SU-DHL-6 (cell line): Measurements from ENCODE around the gene AMMECR1.

Experiments used
- H2AFZ ChIP-seq: fragments of 200-600 bp; sonication (generic); 2 replicates; pipeline ENCODE4 v1.6.1; 2014; ENCODE audit warnings: low read depth, mild to moderate bottlenecking, moderate library complexity, mixed read lengths, antibody characterized with exemption, low read length; ENCODE audit not compliant: severe bottlenecking
- H3F3A ChIP-seq: fragments of 200-600 bp; shearing (Covaris generic); 2 replicates; pipeline ENCODE4 v1.6.0; 2016; ENCODE audit warnings: antibody characterized with exemption, mild to moderate bottlenecking; ENCODE audit not compliant: insufficient read depth
- H3K27ac ChIP-seq: fragments of 200-600 bp; sonication (generic); 2 replicates; pipeline ENCODE4 v1.5.1; 2016; ENCODE audit warnings: low read depth, mild to moderate bottlenecking, low read length, moderate library complexity, mixed read lengths
- H3K27me3 ChIP-seq: fragments of 200-600 bp; sonication (generic), shearing (Covaris generic); 2 replicates; pipeline ENCODE4 v1.6.0; 2014; ENCODE audit warnings: mild to moderate bottlenecking, low read length
- H3K36me3 ChIP-seq: fragments of 200-600 bp; sonication (generic); 2 replicates; pipeline ENCODE4 v1.6.1; 2014; ENCODE audit warnings: mild to moderate bottlenecking, low read length, mixed read lengths
- H3K4me2 ChIP-seq: fragments of 300-600, 200-600 bp; shearing (Covaris generic), sonication (generic); 2 replicates; pipeline ENCODE4 v1.6.0; 2014; ENCODE audit warnings: low read length, low read depth, mild to moderate bottlenecking; ENCODE audit not compliant: poor library complexity, severe bottlenecking
- H3K4me3 ChIP-seq: fragments of 200-600 bp; sonication (generic); 2 replicates; pipeline ENCODE4 v1.5.1; 2014; ENCODE audit warnings: antibody characterized with exemption, low read length, mild to moderate bottlenecking, mixed read lengths; ENCODE audit not compliant: insufficient read depth, poor library complexity, severe bottlenecking
- H3K79me2 ChIP-seq: fragments of 200-600 bp; sonication (generic); 2 replicates; pipeline ENCODE4 v1.6.1; 2014; ENCODE audit warnings: mild to moderate bottlenecking, low read length, moderate library complexity; ENCODE audit not compliant: insufficient read depth
- H3K9ac ChIP-seq: fragments of 200-600 bp; sonication (generic); 2 replicates; pipeline ENCODE4 v1.7.0; 2014; ENCODE audit warnings: mild to moderate bottlenecking, low read length
- H3K9me2 ChIP-seq: fragments of 200-600 bp; sonication (generic); replicated peaks from 2 replicates; pipeline ENCODE4 v1.6.1; 2014; ENCODE audit warnings: low read length; ENCODE audit not compliant: insufficient read depth
- H3K9me3 ChIP-seq: fragments of 200-600 bp; sonication (generic); 2 replicates; pipeline ENCODE4 v1.6.1; 2014; ENCODE audit warnings: low read length, mixed read lengths; ENCODE audit not compliant: insufficient read depth
- H4K20me1 ChIP-seq: fragments of 200-600 bp; sonication (generic); 2 replicates; pipeline ENCODE4 v1.6.1; 2014; ENCODE audit warnings: low read depth, mild to moderate bottlenecking, antibody characterized with exemption, low read length, moderate library complexity, mixed read lengths
- CTCF ChIP-seq: fragments of 200-600 bp; sonication (generic); IDR thresholded peaks from one replicate; pipeline ENCODE4 v1.5.1; 2017; ENCODE audit warnings: antibody characterized with exemption, mild to moderate bottlenecking, low read length, moderate library complexity; ENCODE audit not compliant: insufficient read depth, poor library complexity, severe bottlenecking
- EZH2phosphoT487 ChIP-seq: fragments of 200-600 bp; sonication (generic), shearing (Covaris generic); conservative IDR thresholded peaks from 2 replicates; pipeline ENCODE4 v1.6.1; 2018; ENCODE audit warnings: mild to moderate bottlenecking, antibody characterized with exemption, low read length, moderate library complexity, mixed read lengths

Gene AMMECR1

GRCh38 chrX:110251526-110251925 is 66.4 kb downstream of the AMMECR1 start:
- Histone ChIP-seq H3K27me3 (no peaks in the 10 kb centered on the region), H3K9ac (no peak overlapping the region), H3F3A (no peaks in the 10 kb centered on the region), H3K4me2 (no peak overlapping the region), H3K79me2 (no peaks in the 10 kb centered on the region), H2AFZ (no peak overlapping the region), H3K27ac (no peak overlapping the region), H3K9me2 (no peaks in the 10 kb centered on the region), H4K20me1 (no peaks in the 10 kb centered on the region), H3K9me3 (no peaks in the 10 kb centered on the region), H3K4me3 (no peak overlapping the region), H3K36me3 (no peaks in the 10 kb centered on the region)
- no peak for TF ChIP-seq CTCF
- TF ChIP-seq EZH2phosphoT487: no peak

GRCh38 chrX:110250847-110251246 is 67.0 kb downstream of the AMMECR1 start:
- H3K9ac ChIP-seq: no peak overlapping the region
- no peak overlapping the region for H2AFZ ChIP-seq
- no peaks in the 10 kb centered on the region for H3K9me2 ChIP-seq
- TF ChIP-seq CTCF (no peak), EZH2phosphoT487 (no peak)
- H4K20me1 ChIP-seq: no peaks in the 10 kb centered on the region
- no peaks in the 10 kb centered on the region for H3K9me3 ChIP-seq
- no peak overlapping the region for H3K4me2 ChIP-seq
- H3K4me3 ChIP-seq: no peak overlapping the region
- H3F3A ChIP-seq: no peaks in the 10 kb centered on the region
- H3K27ac ChIP-seq: no peak overlapping the region
- no peaks in the 10 kb centered on the region for H3K27me3 ChIP-seq
- H3K79me2 ChIP-seq: no peaks in the 10 kb centered on the region
- H3K36me3 ChIP-seq: no peaks in the 10 kb centered on the region

GRCh38 chrX:110248578-110248977 is 69.3 kb downstream of the AMMECR1 start:
- H2AFZ ChIP-seq: no peak overlapping the region
- no peaks in the 10 kb centered on the region for H3K79me2 ChIP-seq
- H3K36me3 ChIP-seq: no peaks in the 10 kb centered on the region
- no peaks in the 10 kb centered on the region for H3F3A ChIP-seq
- no peak overlapping the region for H3K27ac ChIP-seq
- H3K4me3 ChIP-seq: no peak overlapping the region
- no peaks in the 10 kb centered on the region for H3K9me2 ChIP-seq
- no peak overlapping the region for H3K9ac ChIP-seq
- no peak for TF ChIP-seq EZH2phosphoT487
- no peak for TF ChIP-seq CTCF
- no peaks in the 10 kb centered on the region for H3K9me3 ChIP-seq
- H3K27me3 ChIP-seq: no peaks in the 10 kb centered on the region
- H4K20me1 ChIP-seq: no peaks in the 10 kb centered on the region
- no peak overlapping the region for H3K4me2 ChIP-seq
